Testis (tissue), 2 donors: ENCODE measurements around the gene HORMAD2.

ENCODE experiments used
- POLR2A ChIP-seq: fragments of 450-650 bp; IDR thresholded peaks from one replicate; pipeline ENCODE4 v1.6.1; 2017; ENCODE audit warnings: antibody characterized with exemption, mild to moderate bottlenecking, moderate library complexity
- TF ChIP-seq, protein P1 (sequence below), 3 experiments: fragments of 450-650 bp in 2 of 3; fragments of 200-600 bp in 1 of 3; sonication (generic) in 1 of 3; IDR thresholded peaks; one replicate each; pipeline ENCODE4 v1.5.1; 2016 to 2019; ENCODE audit warnings: antibody characterized with exemption in 3 of 3, mild to moderate bottlenecking in 2 of 3, moderate library complexity in 1 of 3

DNA sequence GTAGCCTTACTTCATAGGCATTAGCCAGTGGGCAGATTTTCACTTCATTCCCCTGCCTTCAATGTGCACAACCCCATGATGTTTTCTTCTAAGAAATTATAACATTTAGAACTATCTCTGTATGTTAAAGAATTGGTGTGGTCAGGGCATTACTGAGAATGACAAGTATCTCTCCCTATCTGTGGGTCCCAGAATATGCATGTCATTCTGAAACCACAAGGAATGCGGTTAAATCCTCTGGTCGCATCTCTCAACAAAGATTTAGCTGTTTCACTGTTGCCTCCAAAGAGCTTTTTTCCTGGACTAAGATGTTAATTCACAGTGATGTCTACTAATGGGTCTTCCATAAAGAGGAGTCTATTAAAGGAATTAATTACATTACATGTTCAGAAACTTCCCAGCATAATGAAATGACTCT lies 103.6 kb downstream of the HORMAD2 start:
- TF ChIP-seq, protein P1, sequence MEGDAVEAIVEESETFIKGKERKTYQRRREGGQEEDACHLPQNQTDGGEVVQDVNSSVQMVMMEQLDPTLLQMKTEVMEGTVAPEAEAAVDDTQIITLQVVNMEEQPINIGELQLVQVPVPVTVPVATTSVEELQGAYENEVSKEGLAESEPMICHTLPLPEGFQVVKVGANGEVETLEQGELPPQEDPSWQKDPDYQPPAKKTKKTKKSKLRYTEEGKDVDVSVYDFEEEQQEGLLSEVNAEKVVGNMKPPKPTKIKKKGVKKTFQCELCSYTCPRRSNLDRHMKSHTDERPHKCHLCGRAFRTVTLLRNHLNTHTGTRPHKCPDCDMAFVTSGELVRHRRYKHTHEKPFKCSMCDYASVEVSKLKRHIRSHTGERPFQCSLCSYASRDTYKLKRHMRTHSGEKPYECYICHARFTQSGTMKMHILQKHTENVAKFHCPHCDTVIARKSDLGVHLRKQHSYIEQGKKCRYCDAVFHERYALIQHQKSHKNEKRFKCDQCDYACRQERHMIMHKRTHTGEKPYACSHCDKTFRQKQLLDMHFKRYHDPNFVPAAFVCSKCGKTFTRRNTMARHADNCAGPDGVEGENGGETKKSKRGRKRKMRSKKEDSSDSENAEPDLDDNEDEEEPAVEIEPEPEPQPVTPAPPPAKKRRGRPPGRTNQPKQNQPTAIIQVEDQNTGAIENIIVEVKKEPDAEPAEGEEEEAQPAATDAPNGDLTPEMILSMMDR (IDR thresholded peaks at IDR 0.05) = no peak
- TF ChIP-seq POLR2A = no peak
